ENCODE data around the gene CCDC9. TPM values are rescaled to one million over a fixed set of nuclear protein-coding genes. Genes with fewer than 3 reads are reported as not detected.
"Not testable (repeated sequence)": the region's sequence is repeated elsewhere in the genome, so short reads cannot be mapped to it uniquely, and the experiment has no call there.

Gene CCDC9
- total RNA-seq, 4 donors from 2014 or later: 13.1 to 22.7 (median 18.5) TPM

GRCh38 chr19:47258434-47258833 is 2.1 kb downstream of the CCDC9 start:
- H3K4me3 ChIP-seq: peak overlapping the region in 1 of 4 donors; percentile 72
- no peaks in the 10 kb centered on the region for H3K27me3 ChIP-seq
- DNase-seq: no peak
- intact Hi-C loops (cut with DNase I; ENCODE audit: low total_unique reads) (loop anchor here (5.0 kb wide), 1 partner anchor 999 kb away; the partner anchor contains the start of gene CARD8), in situ Hi-C loops (cut with MboI; ENCODE audit: low sequenced_read_pairs in 4 of 4) (no loop called here)
- no peak for TF ChIP-seq CTCF (IDR thresholded peaks at IDR 0.05 in 4 of 5, conservative IDR thresholded peaks at IDR 0.05 in 1 of 5)
- no peak for TF ChIP-seq POLR2A (IDR thresholded peaks at IDR 0.05)
- no peaks in the 10 kb centered on the region for H3K9me3 ChIP-seq
- peaks cover 0 to 37% of the 10 kb centered on the region in 2 donors for H3K36me3 ChIP-seq
- ATAC-seq: no peak
- H3K4me1 ChIP-seq: peaks cover 16% of the 10 kb centered on the region in 2 donors
- H3K27ac ChIP-seq: peak overlapping the region; percentile 82 to 95 (median 91)

- H3K27me3 ChIP-seq: no peaks in the 10 kb centered on the region
- peaks cover 0 to 42% of the 10 kb centered on the region in 2 donors for H3K36me3 ChIP-seq
- DNase-seq (no peak), ATAC-seq (no peak)
- peak overlapping the region in 2 of 4 donors; percentile 6 to 95 for H3K27ac ChIP-seq
- intact Hi-C loops (cut with DNase I; ENCODE audit: low total_unique reads): loop anchor here (5.0 kb wide), 1 partner anchor 998 kb away; the partner anchor contains the start of gene CARD8
- H3K4me1 ChIP-seq: peaks cover 16% of the 10 kb centered on the region in 2 donors
- no peak overlapping the region for H3K4me3 ChIP-seq
- in situ Hi-C loops (cut with MboI; ENCODE audit: low sequenced_read_pairs in 4 of 4): no loop called here
- no peaks in the 10 kb centered on the region for H3K9me3 ChIP-seq
- TF ChIP-seq CTCF (IDR thresholded peaks at IDR 0.05 in 4 of 5, conservative IDR thresholded peaks at IDR 0.05 in 1 of 5): no peak
- no peak for TF ChIP-seq POLR2A (IDR thresholded peaks at IDR 0.05)
These were observed 2.7 kb downstream of the CCDC9 start for GRCh38 chr19:47258895-47259555.

- DNase-seq: no peak
- ATAC-seq: no peak
- Histone ChIP-seq H3K4me3 (no peak overlapping the region), H3K27me3 (no peaks in the 10 kb centered on the region), H3K4me1 (peaks cover 16% of the 10 kb centered on the region in 2 donors), H3K9me3 (no peaks in the 10 kb centered on the region), H3K27ac (no peak overlapping the region), H3K36me3 (peaks cover 0 to 54% of the 10 kb centered on the region in 2 donors)
- intact Hi-C loops (cut with DNase I; ENCODE audit: low total_unique reads) (no loop called here), in situ Hi-C loops (cut with MboI; ENCODE audit: low sequenced_read_pairs in 4 of 4) (no loop called here)
- no peak for TF ChIP-seq POLR2A (IDR thresholded peaks at IDR 0.05)
- TF ChIP-seq CTCF (IDR thresholded peaks at IDR 0.05 in 4 of 5, conservative IDR thresholded peaks at IDR 0.05 in 1 of 5): no peak
These were observed 4.2 kb downstream of the CCDC9 start for GRCh38 chr19:47260476-47260875.

- in situ Hi-C loops (cut with MboI; ENCODE audit: low sequenced_read_pairs in 4 of 4); DNase-seq; H3K9me3 ChIP-seq; intact Hi-C loops (cut with DNase I; ENCODE audit: low total_unique reads); ATAC-seq; H3K27ac ChIP-seq; H3K4me3 ChIP-seq; H3K27me3 ChIP-seq: not testable (repeated sequence)
- peaks cover 14 to 20% of the 10 kb centered on the region in 2 donors for H3K4me1 ChIP-seq
- peaks cover 0 to 69% of the 10 kb centered on the region in 2 donors for H3K36me3 ChIP-seq
These were observed 5.8 kb downstream of the CCDC9 start for GRCh38 chr19:47261946-47262793.

GRCh38 chr19:47264629-47265028 is 8.3 kb downstream of the CCDC9 start:
- Histone ChIP-seq H3K4me1 (peaks cover 6 to 12% of the 10 kb centered on the region in 2 donors), H3K9me3 (no peaks in the 10 kb centered on the region), H3K27me3 (no peaks in the 10 kb centered on the region), H3K36me3 (peaks cover 0 to 64% of the 10 kb centered on the region in 2 donors), H3K4me3 (no peak overlapping the region), H3K27ac (no peak overlapping the region)
- DNase-seq (no peak), ATAC-seq (no peak)
- intact Hi-C loops (cut with DNase I; ENCODE audit: low total_unique reads) (no loop called here), in situ Hi-C loops (cut with MboI; ENCODE audit: low sequenced_read_pairs in 4 of 4) (no loop called here)
- TF ChIP-seq POLR2A (IDR thresholded peaks at IDR 0.05) (no peak), CTCF (IDR thresholded peaks at IDR 0.05 in 4 of 5, conservative IDR thresholded peaks at IDR 0.05 in 1 of 5) (no peak)
